GM21423 (cell line): ENCODE measurements around the gene RHOT2.
"Not testable (repeated sequence)": the region's sequence is repeated elsewhere in the genome, so short reads cannot be mapped to it uniquely, and the experiment has no call there.

Experiments used
- ATAC-seq: cut with Tn5 transposase; IDR thresholded peaks from one replicate; pipeline ENCODE4 v1.9.1; 2021; ENCODE audit warnings: mild to moderate bottlenecking, moderate library complexity; ENCODE audit not compliant: unreplicated experiment

The RHOT2 gene

GRCh38 chr16:680967-681745 lies 13.2 kb downstream of the RHOT2 start:
- ATAC-seq = no peak

- ATAC-seq = no peak
Observed at GRCh38 chr16:681746-682427, 14.0 kb downstream of the RHOT2 start.

DNA sequence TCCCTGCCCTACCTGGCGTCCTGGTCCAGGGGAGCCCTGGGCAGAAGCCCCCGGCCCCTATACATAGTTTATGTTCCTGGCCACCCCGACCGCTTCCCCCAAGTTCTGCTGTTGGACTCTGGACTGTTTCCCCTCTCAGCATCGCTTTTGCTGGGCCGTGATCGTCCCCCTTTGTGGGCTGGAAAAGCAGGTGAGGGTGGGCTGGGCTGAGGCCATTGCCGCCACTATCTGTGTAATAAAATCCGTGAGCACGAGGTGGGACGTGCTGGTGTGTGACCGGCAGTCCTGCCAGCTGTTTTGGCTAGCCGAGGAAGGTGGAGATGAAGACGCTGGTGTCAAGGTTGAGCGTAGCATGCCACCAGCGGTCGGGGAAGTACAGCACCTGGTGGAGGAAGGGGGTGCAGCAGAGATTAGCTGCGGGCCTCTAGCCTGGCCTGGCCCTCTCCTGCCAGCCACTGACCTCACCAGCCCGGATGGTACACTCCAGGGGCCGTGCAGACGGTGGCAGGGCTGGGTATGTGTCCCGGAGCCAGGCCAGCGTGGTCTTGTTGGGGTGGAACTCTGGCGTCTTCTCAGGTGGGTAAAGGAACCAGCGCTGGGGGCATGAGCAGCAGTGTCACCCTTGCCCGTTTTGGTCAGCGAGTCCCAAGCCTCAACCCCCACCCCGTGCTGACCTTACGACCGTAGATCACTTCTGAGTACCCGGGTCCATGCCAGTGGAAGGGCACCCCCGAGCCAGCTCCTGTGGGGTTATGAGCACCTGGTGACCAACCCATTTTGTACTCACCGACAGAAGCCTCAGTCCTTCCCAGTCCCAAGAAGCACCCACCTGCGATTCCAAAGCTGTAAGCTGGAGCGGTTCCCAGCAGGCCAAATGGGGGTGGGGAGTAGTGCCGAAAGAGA lies 14.8 kb downstream of the RHOT2 start:
- ATAC-seq = no peak

DNA sequence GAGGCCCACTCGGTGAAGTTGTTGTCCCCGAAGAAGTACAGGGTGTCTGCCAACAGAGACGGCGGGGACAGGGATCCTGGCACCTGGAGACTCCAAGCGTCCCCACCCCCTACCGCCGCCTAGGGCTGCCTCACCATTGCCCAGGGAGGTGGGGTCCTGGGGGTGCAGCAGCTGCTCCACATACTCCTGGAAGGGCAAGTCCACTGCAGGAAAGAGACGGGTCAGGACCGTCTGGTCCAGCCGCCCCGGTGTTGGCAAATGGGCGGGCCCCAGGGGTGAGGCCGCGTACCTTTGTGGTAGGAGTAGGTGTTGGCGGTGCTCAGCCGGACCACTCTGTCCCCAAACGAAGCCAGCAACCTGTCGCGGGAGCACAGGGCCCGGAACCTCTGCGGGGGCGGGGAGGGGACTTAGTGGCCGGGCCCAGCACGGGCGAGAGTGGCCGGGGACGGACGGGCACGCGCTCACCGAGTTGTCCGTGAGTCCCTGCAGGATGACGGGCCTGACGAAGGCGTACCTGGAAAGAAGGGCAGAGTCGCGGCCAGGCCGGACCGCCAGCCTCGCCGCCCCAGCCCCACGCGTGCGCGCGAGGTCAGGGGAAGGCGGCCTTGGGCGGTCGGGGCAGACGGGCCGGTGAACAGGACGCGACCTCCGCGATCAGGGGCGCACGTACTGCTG lies 15.6 kb downstream of the RHOT2 start:
- ATAC-seq = no peak

DNA sequence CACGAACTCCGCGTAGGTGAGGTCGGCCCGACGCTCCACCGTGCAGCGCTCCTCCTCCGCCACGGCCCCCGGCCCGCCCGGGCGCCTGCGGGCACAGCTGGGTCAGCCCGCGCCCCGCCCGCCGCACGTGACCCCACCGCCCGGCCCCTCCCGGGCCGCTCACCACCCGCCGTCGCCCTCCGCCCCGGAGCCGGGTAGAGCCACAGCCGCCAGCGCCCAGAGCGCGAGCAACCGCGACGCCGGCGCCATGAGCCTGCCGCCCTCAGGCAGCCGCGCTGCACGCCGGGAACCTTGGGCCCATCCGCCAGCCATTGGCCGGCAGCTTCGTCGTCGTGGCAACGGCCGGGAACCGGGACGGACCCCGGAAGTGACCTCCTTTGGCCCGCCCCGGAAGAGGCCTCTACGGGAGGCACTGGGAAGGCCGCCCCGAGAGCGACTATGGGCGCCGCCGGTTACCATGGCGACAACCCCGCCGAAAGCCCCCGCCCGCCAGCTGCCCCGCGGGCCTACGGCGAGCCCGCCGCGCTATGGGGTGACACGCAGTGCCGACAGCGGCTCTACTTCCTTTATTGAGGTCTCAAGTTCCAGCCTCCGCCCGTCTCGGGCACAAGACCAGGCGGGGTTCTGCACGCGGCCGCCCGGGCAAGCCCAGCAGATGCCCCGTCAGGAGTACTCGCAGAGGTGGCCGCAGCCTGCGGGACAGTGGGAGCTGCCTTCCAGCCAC lies 16.3 kb downstream of the RHOT2 start, which contains the start of gene JMJD8:
TSS of gene JMJD8 (minus strand) at position 264 of the 724 bp plus-strand sequence. CDS start at position 249, 15 bp downstream.
- peak; percentile 65 for ATAC-seq

GRCh38 chr16:684961-685696 lies 17.2 kb downstream of the RHOT2 start:
- no peak for ATAC-seq

DNA sequence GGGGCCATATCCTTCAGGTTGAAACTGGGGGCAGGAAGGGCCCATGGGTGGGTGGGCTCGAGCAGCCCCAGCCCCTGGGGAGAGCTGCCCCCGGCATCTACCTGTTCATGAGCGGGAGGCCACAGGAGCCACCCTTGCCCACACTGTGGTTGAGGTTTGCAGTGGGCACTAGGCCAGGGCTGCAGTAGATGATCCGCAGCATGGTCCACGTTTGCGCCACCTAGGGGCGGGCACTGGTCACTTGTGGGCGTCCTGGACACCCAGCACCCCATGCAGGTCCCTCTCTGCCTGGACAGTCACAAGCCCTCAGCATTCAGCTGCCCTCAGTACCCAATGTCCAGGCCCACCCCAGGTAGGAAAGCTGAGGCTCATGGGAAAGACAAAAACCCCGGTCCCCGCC lies 18.0 kb downstream of the RHOT2 start:
- ATAC-seq = no peak

- ATAC-seq = no peak
Observed at GRCh38 chr16:686459-687260, 18.7 kb downstream of the RHOT2 start.

- no peak for ATAC-seq
Observed at GRCh38 chr16:687499-687898, 19.6 kb downstream of the RHOT2 start.

DNA sequence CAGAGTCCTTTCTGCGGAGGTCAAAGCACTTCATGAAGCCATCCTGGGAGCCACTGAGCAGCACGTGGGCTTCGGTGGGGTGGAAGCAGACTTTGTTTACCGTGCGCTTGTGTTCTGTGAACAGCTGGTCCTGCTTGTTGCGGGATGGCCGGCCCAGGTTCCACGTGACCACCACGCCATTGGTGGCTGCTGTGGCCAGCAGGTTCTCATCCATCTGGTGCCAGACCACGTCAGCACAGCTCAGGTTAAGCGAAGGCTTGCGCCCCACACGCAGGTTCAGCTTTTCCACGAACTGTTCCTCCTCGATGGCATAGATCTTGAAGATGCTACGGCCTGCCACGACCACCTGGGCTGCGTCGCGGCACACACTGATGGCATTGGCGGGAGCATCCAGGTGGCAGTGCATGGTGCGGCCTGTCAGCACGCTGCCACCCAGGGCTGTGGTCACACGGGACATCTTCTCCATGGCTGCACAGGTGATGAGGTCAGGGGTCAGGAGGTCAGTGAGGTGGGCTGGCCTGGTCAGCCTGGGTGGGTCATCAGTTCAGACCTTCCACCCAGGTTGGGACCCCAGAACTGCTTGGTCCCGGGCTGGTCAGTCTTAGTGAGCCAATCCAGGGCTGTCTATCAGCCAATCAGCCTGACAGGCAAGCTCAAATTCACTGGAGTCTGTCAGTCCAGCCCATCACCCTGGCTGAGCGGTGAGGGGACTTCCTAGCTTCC lies 21.4 kb downstream of the RHOT2 start:
- no peak for ATAC-seq

- ATAC-seq = not testable (repeated sequence)
Observed at GRCh38 chr16:691242-691641, 23.3 kb downstream of the RHOT2 start.

DNA sequence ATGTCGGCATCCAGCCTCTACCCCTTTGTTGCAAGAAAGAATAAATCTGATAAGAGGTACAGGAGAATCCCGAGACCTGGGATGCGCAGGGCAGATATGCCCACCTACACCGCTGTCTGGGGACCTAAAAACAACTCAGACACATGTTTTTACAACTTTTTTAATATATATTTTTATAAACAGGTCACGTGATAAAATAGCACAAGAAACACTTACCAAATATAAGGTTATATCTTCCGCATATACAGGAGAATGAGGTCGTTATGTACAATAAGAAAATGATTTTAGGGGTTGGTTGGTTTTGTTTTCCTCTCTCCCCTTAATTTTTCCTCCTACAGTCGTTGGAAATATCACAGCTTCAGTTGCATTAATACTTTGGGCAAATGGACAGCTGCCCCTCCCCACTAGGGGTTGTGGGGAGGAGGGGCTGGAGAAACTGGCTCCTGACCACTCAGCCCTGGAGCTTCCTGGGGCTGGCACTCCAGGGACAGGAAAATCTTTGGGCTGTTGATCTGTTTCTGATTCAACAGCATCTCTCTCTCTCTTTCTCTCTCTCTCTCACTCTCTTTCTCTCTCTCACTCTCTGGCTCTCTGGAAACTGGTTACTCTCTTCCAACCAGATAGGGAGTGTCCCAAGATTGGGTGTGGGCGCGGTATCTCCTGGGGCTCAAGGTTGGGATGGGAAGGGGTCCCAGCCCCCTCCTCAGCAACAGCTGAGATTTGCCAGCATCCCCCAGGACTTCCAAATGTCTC lies 24.6 kb downstream of the RHOT2 start:
- ATAC-seq = no peak

DNA sequence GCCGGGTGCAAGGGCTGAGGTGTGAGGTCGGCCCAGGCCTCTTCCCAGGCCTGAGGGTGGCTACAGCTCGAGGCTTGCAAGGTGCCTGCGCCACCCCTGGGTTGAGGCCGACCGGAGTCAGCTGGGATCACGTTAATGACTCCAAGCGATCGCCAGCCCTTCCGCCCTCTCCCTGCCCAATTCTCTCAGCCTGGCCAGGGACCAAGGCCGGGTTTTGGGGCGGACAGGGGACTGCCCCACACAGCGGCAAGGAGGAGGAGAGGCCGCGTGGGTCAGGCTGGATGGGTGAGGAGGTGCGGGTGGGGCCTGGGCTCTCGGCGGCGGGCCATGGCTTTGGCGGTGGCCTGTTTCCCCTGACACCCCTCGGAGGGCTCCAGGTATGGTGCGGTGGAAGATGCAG lies 25.4 kb downstream of the RHOT2 start:
- ATAC-seq = no peak

DNA sequence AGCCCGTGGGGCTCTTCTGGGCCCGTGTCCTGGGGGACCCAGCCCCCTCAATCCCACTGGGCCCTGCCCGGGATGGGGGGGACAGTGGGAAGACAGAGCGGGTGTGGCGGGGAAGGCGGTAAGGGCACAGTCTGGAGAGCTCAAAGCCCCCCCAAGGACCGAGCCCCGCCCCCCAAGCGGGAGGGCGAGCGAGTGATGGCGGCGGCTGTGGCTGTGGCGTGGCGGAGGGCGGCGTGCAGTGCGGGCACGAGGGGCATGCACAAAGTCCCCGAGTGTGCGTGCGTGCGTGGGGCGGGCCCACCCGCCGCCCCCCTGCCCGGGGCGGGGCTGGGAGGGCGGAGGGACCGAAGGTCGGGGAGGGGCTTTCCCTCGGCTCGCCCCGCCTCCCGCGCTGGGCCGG lies 25.8 kb downstream of the RHOT2 start:
- ATAC-seq = no peak

- no peak for ATAC-seq
Observed at GRCh38 chr16:694187-694862, 26.4 kb downstream of the RHOT2 start.

DNA sequence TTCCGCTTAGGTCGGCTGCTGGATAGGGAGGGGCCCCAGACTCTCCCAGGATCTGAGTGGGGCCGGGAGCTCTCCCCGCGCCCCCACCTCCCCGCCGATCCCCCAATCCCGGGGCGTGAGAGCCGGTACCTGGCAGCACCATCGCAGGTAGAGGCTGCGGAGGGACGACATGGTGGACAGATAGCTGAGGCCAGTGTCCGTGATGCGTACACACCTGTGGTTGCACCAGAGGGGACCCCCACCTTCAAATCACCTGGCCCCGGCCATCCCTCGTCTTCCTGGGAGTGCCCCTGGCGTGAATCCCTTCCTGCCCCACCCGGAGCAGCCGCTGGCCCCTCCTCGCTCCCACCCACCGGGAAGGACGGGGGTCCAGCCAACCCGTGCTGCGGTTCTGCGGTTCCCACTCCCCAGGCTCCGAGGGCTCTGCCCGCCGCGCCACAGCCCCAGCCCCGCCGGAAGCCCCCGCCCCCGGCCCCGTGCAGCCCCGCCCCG lies 27.0 kb downstream of the RHOT2 start:
- no peak for ATAC-seq
